ENCODE data around the gene FFAR3.
"Not testable (repeated sequence)": the region's sequence is repeated elsewhere in the genome, so short reads cannot be mapped to it uniquely, and the experiment has no call there.

The FFAR3 gene

DNA sequence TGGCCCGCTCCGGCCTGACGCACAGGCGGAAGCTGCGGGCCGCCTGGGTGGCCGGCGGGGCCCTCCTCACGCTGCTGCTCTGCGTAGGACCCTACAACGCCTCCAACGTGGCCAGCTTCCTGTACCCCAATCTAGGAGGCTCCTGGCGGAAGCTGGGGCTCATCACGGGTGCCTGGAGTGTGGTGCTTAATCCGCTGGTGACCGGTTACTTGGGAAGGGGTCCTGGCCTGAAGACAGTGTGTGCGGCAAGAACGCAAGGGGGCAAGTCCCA, 6.1 kb upstream of the FFAR3 start:
- Histone ChIP-seq H3K4me1 (ENCODE audit: control insufficient read depth, insufficient read depth, low read length) (0 out of 2 replicates have a peak, but pooled peaks cover 2% of the 10 kb centered on the region), H3K9ac (ENCODE audit: low read depth, low read length) (no peak overlapping the region), H3K27ac (ENCODE audit: low read depth, low read length) (no peak overlapping the region), H3K36me3 (ENCODE audit: control insufficient read depth, insufficient read depth, low read length) (no peaks in the 10 kb centered on the region), H3K4me3 (ENCODE audit: low read depth, low read length) (no peak overlapping the region), H3K27me3 (ENCODE audit: control insufficient read depth, insufficient read depth, low read length) (no peaks in the 10 kb centered on the region), H3K9me3 (ENCODE audit: control insufficient read depth, insufficient read depth, low read length) (no peaks in the 10 kb centered on the region)

GRCh38 chr19:35352448-35353304, 5.6 kb upstream of the FFAR3 start:
- Histone ChIP-seq H3K36me3 (ENCODE audit: control insufficient read depth, insufficient read depth, low read length) (no peaks in the 10 kb centered on the region), H3K27me3 (ENCODE audit: control insufficient read depth, insufficient read depth, low read length) (no peaks in the 10 kb centered on the region), H3K9ac (ENCODE audit: low read depth, low read length) (no peak overlapping the region), H3K4me3 (ENCODE audit: low read depth, low read length) (no peak overlapping the region), H3K4me1 (ENCODE audit: control insufficient read depth, insufficient read depth, low read length) (0 out of 2 replicates have a peak, but pooled peaks cover 2% of the 10 kb centered on the region), H3K27ac (ENCODE audit: low read depth, low read length) (no peak overlapping the region), H3K9me3 (ENCODE audit: control insufficient read depth, insufficient read depth, low read length) (no peaks in the 10 kb centered on the region)

GRCh38 chr19:35353635-35354034, 4.6 kb upstream of the FFAR3 start:
- H3K9me3 ChIP-seq (ENCODE audit: control insufficient read depth, insufficient read depth, low read length), result no peaks in the 10 kb centered on the region
- no peak overlapping the region for H3K27ac ChIP-seq (ENCODE audit: low read depth, low read length)

DNA sequence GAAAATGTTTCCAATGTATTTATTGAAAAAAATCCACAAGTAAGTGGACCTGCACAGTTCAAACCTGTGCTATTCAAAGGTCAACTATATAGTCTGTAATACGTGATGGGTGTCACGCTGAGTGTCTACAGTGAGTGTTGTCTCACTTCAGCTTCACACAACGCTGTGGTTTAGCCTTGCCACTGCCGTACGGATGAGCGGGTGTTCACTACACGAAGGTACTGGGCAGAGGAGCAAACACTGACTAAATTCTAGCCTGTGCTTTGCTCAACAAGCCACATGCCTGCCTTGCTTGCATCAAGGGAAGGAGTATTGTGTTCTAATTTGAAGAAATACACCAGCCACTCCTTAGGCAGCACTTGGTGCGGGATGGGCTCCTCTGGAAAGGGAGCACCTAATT, 3.4 kb upstream of the FFAR3 start:
- H3K4me3 ChIP-seq (ENCODE audit: low read depth, low read length), result no peak overlapping the region
- no peaks in the 10 kb centered on the region for H3K9me3 ChIP-seq (ENCODE audit: control insufficient read depth, insufficient read depth, low read length)
- no peak overlapping the region for H3K27ac ChIP-seq (ENCODE audit: low read depth, low read length)
- H3K4me1 ChIP-seq (ENCODE audit: control insufficient read depth, insufficient read depth, low read length), result 0 out of 2 replicates have a peak, but pooled peaks cover 6% of the 10 kb centered on the region
- no peaks in the 10 kb centered on the region for H3K27me3 ChIP-seq (ENCODE audit: control insufficient read depth, insufficient read depth, low read length)
- no peaks in the 10 kb centered on the region for H3K36me3 ChIP-seq (ENCODE audit: control insufficient read depth, insufficient read depth, low read length)
- no peak overlapping the region for H3K9ac ChIP-seq (ENCODE audit: low read depth, low read length)

More at GRCh38 chr19:35353635-35354034, 4.6 kb upstream of the FFAR3 start:
- no peak overlapping the region for H3K9ac ChIP-seq (ENCODE audit: low read depth, low read length)
- no peaks in the 10 kb centered on the region for H3K36me3 ChIP-seq (ENCODE audit: control insufficient read depth, insufficient read depth, low read length)
- H3K4me3 ChIP-seq (ENCODE audit: low read depth, low read length), result no peak overlapping the region
- H3K27me3 ChIP-seq (ENCODE audit: control insufficient read depth, insufficient read depth, low read length), result no peaks in the 10 kb centered on the region
- H3K4me1 ChIP-seq (ENCODE audit: control insufficient read depth, insufficient read depth, low read length), result 0 out of 2 replicates have a peak, but pooled peaks cover 6% of the 10 kb centered on the region

DNA sequence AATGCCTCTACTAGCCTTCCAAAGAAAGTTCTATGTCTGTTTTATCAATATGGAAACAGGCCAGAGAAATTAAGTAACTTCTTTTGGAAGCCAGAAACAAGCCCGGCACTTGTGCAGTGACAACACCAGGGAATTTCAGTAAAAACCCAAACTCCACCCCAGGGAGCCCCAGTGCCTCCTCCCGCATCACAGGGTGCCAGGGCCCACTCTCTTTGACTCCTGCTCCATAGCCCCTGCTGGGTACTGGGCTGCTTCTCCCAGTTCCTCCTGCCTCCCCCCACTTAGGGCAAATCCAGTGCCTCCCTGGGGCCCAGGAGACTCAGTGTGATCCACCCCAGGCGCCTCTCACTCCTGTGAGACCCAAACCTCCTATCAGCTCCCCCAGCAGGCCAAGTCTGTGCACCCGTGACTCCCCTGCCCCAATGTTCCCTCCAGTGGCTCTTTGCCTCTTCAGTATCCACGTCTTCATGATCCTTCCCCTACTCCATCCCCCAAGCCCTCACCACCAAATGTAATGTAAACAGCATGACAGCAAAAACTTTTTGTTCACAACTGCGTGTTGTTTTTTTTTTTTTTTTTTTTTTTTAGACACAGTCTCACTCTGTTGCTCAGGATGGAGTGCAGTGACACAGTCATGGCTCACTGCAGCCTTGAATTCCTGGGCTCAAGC, 2.3 kb upstream of the FFAR3 start:
- Histone ChIP-seq H3K9ac (ENCODE audit: low read depth, low read length) (no peak overlapping the region), H3K27ac (ENCODE audit: low read depth, low read length) (no peak overlapping the region), H3K4me1 (ENCODE audit: control insufficient read depth, insufficient read depth, low read length) (0 out of 2 replicates have a peak, but pooled peaks cover 6% of the 10 kb centered on the region), H3K36me3 (ENCODE audit: control insufficient read depth, insufficient read depth, low read length) (no peaks in the 10 kb centered on the region), H3K27me3 (ENCODE audit: control insufficient read depth, insufficient read depth, low read length) (no peaks in the 10 kb centered on the region), H3K9me3 (ENCODE audit: control insufficient read depth, insufficient read depth, low read length) (no peaks in the 10 kb centered on the region), H3K4me3 (ENCODE audit: low read depth, low read length) (no peak overlapping the region)

DNA sequence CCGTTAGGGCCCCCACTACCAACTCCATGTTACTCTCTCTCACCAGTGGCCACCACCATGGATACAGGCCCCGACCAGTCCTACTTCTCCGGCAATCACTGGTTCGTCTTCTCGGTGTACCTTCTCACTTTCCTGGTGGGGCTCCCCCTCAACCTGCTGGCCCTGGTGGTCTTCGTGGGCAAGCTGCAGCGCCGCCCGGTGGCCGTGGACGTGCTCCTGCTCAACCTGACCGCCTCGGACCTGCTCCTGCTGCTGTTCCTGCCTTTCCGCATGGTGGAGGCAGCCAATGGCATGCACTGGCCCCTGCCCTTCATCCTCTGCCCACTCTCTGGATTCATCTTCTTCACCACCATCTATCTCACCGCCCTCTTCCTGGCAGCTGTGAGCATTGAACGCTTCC, 574 bp downstream of the FFAR3 start:
- H3K4me3 ChIP-seq (ENCODE audit: low read depth, low read length); H3K36me3 ChIP-seq (ENCODE audit: control insufficient read depth, insufficient read depth, low read length); H3K27ac ChIP-seq (ENCODE audit: low read depth, low read length); H3K9ac ChIP-seq (ENCODE audit: low read depth, low read length); H3K4me1 ChIP-seq (ENCODE audit: control insufficient read depth, insufficient read depth, low read length); H3K9me3 ChIP-seq (ENCODE audit: control insufficient read depth, insufficient read depth, low read length); H3K27me3 ChIP-seq (ENCODE audit: control insufficient read depth, insufficient read depth, low read length): not testable (repeated sequence)

- not testable (repeated sequence) for H3K4me1 ChIP-seq (ENCODE audit: control insufficient read depth, insufficient read depth, low read length); H3K9ac ChIP-seq (ENCODE audit: low read depth, low read length); H3K9me3 ChIP-seq (ENCODE audit: control insufficient read depth, insufficient read depth, low read length); H3K27me3 ChIP-seq (ENCODE audit: control insufficient read depth, insufficient read depth, low read length); H3K27ac ChIP-seq (ENCODE audit: low read depth, low read length); H3K4me3 ChIP-seq (ENCODE audit: low read depth, low read length); H3K36me3 ChIP-seq (ENCODE audit: control insufficient read depth, insufficient read depth, low read length)
These were observed 1.1 kb downstream of the FFAR3 start for GRCh38 chr19:35359395-35359794.

DNA sequence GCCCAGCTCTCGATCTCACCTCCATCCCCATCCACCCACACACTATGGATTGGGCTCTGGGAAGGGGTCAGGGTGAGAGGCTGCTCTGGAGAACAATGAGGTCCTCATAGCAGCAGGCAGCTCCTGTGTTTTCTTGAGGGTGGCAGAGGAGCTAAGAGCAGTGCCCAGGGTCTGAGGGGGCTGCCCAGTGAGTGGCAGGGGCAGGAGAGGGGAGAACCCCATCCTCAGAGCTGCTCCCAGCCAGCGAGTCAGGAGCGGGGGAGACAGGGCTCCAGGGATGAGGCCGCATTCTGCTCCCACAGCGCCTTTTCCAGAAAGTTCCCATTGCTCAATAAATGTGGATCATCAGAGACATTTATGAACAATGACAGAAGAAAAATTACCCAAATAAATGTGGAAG, 1.8 kb downstream of the FFAR3 start:
- not testable (repeated sequence) for H3K9me3 ChIP-seq (ENCODE audit: control insufficient read depth, insufficient read depth, low read length); H3K9ac ChIP-seq (ENCODE audit: low read depth, low read length); H3K36me3 ChIP-seq (ENCODE audit: control insufficient read depth, insufficient read depth, low read length); H3K27ac ChIP-seq (ENCODE audit: low read depth, low read length); H3K27me3 ChIP-seq (ENCODE audit: control insufficient read depth, insufficient read depth, low read length); H3K4me1 ChIP-seq (ENCODE audit: control insufficient read depth, insufficient read depth, low read length); H3K4me3 ChIP-seq (ENCODE audit: low read depth, low read length)

- H3K4me3 ChIP-seq (ENCODE audit: low read depth, low read length), result no peak overlapping the region
- no peaks in the 10 kb centered on the region for H3K36me3 ChIP-seq (ENCODE audit: control insufficient read depth, insufficient read depth, low read length)
- no peak overlapping the region for H3K27ac ChIP-seq (ENCODE audit: low read depth, low read length)
- H3K4me1 ChIP-seq (ENCODE audit: control insufficient read depth, insufficient read depth, low read length), result 0 out of 2 replicates have a peak, but pooled peaks cover 4% of the 10 kb centered on the region
- no peaks in the 10 kb centered on the region for H3K9me3 ChIP-seq (ENCODE audit: control insufficient read depth, insufficient read depth, low read length)
- no peak overlapping the region for H3K9ac ChIP-seq (ENCODE audit: low read depth, low read length)
- no peaks in the 10 kb centered on the region for H3K27me3 ChIP-seq (ENCODE audit: control insufficient read depth, insufficient read depth, low read length)
These were observed 2.7 kb downstream of the FFAR3 start for GRCh38 chr19:35360880-35361420.

- Histone ChIP-seq H3K36me3 (ENCODE audit: control insufficient read depth, insufficient read depth, low read length) (no peaks in the 10 kb centered on the region), H3K27me3 (ENCODE audit: control insufficient read depth, insufficient read depth, low read length) (no peaks in the 10 kb centered on the region), H3K27ac (ENCODE audit: low read depth, low read length) (no peak overlapping the region), H3K9ac (ENCODE audit: low read depth, low read length) (no peak overlapping the region), H3K9me3 (ENCODE audit: control insufficient read depth, insufficient read depth, low read length) (no peaks in the 10 kb centered on the region), H3K4me1 (ENCODE audit: control insufficient read depth, insufficient read depth, low read length) (0 out of 2 replicates have a peak, but pooled peaks cover 4% of the 10 kb centered on the region), H3K4me3 (ENCODE audit: low read depth, low read length) (no peak overlapping the region)
These were observed 4.2 kb downstream of the FFAR3 start for GRCh38 chr19:35362261-35363000.

Measured in HUES48 (cell line).